ENCODE results near the gene TJP1.

- TF ChIP-seq CTCF (IDR thresholded peaks at IDR 0.05 in 2 of 3, conservative IDR thresholded peaks at IDR 0.05 in 1 of 3; ENCODE audit: insufficient read depth in 2 of 3, low read depth in 1 of 3, low read length in 3 of 3) (peak in 2 of 3 experiments; percentile 15 to 16; a peak in 2 of 6 replicates), POLR2A (conservative IDR thresholded peaks at IDR 0.05) (no peak), ZEB2 (IDR thresholded peaks at IDR 0.05) (no peak), ELF4 (CRISPR knock-in tag; IDR thresholded peaks at IDR 0.05) (no peak), CEBPB (tag; IDR thresholded peaks at IDR 0.05) (no peak), FOS (IDR thresholded peaks at IDR 0.05; ENCODE audit: extremely low read depth, insufficient read length) (no peak), MED1 (CRISPR knock-in tag; IDR thresholded peaks at IDR 0.05; ENCODE audit: borderline replicate concordance) (no peak), FOXM1 (IDR thresholded peaks at IDR 0.05; ENCODE audit: low read depth) (no peak), FOXM1 (CRISPR knock-in tag; IDR thresholded peaks at IDR 0.05; ENCODE audit: low read depth) (no peak), ZNF175 (CRISPR knock-in tag; IDR thresholded peaks at IDR 0.05; ENCODE audit: low read depth) (no peak), ZBTB26 (CRISPR knock-in tag; IDR thresholded peaks at IDR 0.05) (no peak)
Measured at GRCh38 chr15:29740692-29741311, 81.5 kb downstream of the TJP1 start.
